HepG2 (cell line): Measurements from ENCODE around the gene STRN3. TPM values are rescaled to one million over a fixed set of nuclear protein-coding genes. Genes with fewer than 3 reads are reported as not detected.

Source experiments
- ATAC-seq: fragments of 200-7000 bp; cut with Tn5 transposase; 3 replicates; pipeline ENCODE4 v1.9.1; 2020; ENCODE audit warnings: mild to moderate bottlenecking, moderate library complexity
- BruUV-seq: library from RNA; stranded (reverse); fragments of 400-500 nt; replicated peaks from 2 replicates; lab custom pipeline; 2021; lab: Mats Ljungman, UMichigan
- CTCF ChIA-PET: fragments of 300-600 bp; formaldehyde crosslinking; extraction: SDS; loops from one replicate; lab custom pipeline; 2021; ENCODE audit warnings: low total read pairs, inconsistent platforms, low intra/inter-chr PET ratio; lab: Yijun Ruan, JAX
- POLR2A ChIA-PET: fragments of 350-600 bp; sonication (Branson Sonifier 250); formaldehyde crosslinking; loops from one replicate; lab custom pipeline; 2020; ENCODE audit warnings: antibody characterized with exemption, inconsistent platforms; lab: Yijun Ruan, JAX
- DNase-seq: peaks from one replicate; pipeline ENCODE4 v3.0.0-alpha.2; 2015; ENCODE audit warnings: low spot score
- FAIRE-seq: peaks from 3 replicates; lab custom pipeline; 2011; peaks lifted over from hg19 to GRCh38; lab: Jason Lieb, UNC
- H2AFZ ChIP-seq: one replicate; pipeline ENCODE4 v1.6.1; 2011; ENCODE audit warnings: low read length, inconsistent platforms
- H3K27ac ChIP-seq: fragments of 300-600 bp; 3 replicates; pipeline ENCODE4 v1.8.0; 2011; ENCODE audit warnings: mixed run types, mild to moderate bottlenecking, mixed read lengths, low read length, inconsistent platforms; ENCODE audit not compliant: insufficient read depth; ENCODE audit errors: extremely low read length
- H3K27me3 ChIP-seq, 2 experiments: fragments of 200-600 bp in 1 of 2; 2 replicates in 1 of 2; 3 replicates in 1 of 2; pipeline versions ENCODE4 v1.6.0 to v1.8.0; 2011; ENCODE audit warnings: low read length in 2 of 2, mild to moderate bottlenecking in 2 of 2, moderate library complexity in 2 of 2, inconsistent platforms in 1 of 2; ENCODE audit not compliant: insufficient read depth in 2 of 2, control insufficient read depth in 1 of 2
- H3K36me3 ChIP-seq, 2 experiments: fragments of 200-600 bp in 1 of 2; replicated peaks in 1 of 2; 2 replicates in 1 of 2; 3 replicates in 1 of 2; pipeline versions ENCODE4 v1.5.1 to v1.8.0; 2011; ENCODE audit warnings: low read length in 2 of 2, inconsistent platforms in 1 of 2; ENCODE audit not compliant: insufficient read depth in 2 of 2, control insufficient read depth in 1 of 2
- H3K4me1 ChIP-seq: 2 replicates; pipeline ENCODE4 v1.5.1; 2012; ENCODE audit warnings: low read length, inconsistent platforms; ENCODE audit not compliant: insufficient read depth
- H3K4me2 ChIP-seq: 2 replicates; pipeline ENCODE4 v1.6.0; 2011; ENCODE audit warnings: low read depth, low read length, inconsistent platforms
- H3K4me3 ChIP-seq, 3 experiments: fragments of 200-600 bp in 1 of 3; sonication (generic), shearing (Covaris generic) in 1 of 3; replicated peaks in 1 of 3; 2 replicates each; pipeline ENCODE4 v1.5.1; 2011 to 2016; ENCODE audit warnings: low read length in 3 of 3, inconsistent platforms in 2 of 3, low read depth in 2 of 3, mild to moderate bottlenecking in 2 of 3, control low read depth in 1 of 3, mixed read lengths in 1 of 3; ENCODE audit not compliant: insufficient read depth in 1 of 3
- H3K79me2 ChIP-seq: one replicate; pipeline ENCODE4 v1.6.1; 2011; ENCODE audit warnings: low read length, inconsistent platforms; ENCODE audit not compliant: insufficient read depth
- H3K9ac ChIP-seq: 2 replicates; pipeline ENCODE4 v1.6.0; 2011; ENCODE audit warnings: mild to moderate bottlenecking, low read depth, low read length, inconsistent platforms; ENCODE audit not compliant: insufficient read depth
- H3K9me3 ChIP-seq: 2 replicates; pipeline ENCODE4 v1.5.1; 2012; ENCODE audit warnings: mild to moderate bottlenecking, low read length
- H4K20me1 ChIP-seq: 2 replicates; pipeline ENCODE4 v1.6.0; 2011; ENCODE audit warnings: inconsistent platforms, mild to moderate bottlenecking, low read length, moderate library complexity; ENCODE audit not compliant: insufficient read depth
- CEBPB ChIP-seq: IDR thresholded peaks from 2 replicates; pipeline ENCODE4 v1.6.1; 2011; ENCODE audit warnings: low read depth, low read length, improper control_type of control experiment, borderline replicate concordance
- DMAP1 ChIP-seq: IDR thresholded peaks from 2 replicates; pipeline ENCODE4 v1.6.1; 2016
- HOXD1 ChIP-seq: sonication (generic); formaldehyde crosslinking; IDR thresholded peaks from 2 replicates; pipeline ENCODE4 v1.5.0; 2020; ENCODE audit warnings: missing genetic modification reagents
- MAFF ChIP-seq: IDR thresholded peaks from 2 replicates; pipeline ENCODE4 v1.6.1; 2011; ENCODE audit warnings: low read depth, low read length, improper control_type of control experiment
- MAFK ChIP-seq, 2 experiments: IDR thresholded peaks in 1 of 2; conservative IDR thresholded peaks in 1 of 2; 2 replicates each; pipeline ENCODE4 v1.6.1; 2011; ENCODE audit warnings: improper control_type of control experiment in 2 of 2, low read length in 2 of 2
- PCBP1 ChIP-seq: fragments of 200-400 bp; formaldehyde crosslinking; IDR thresholded peaks from 2 replicates; pipeline ENCODE4 v1.6.1; 2017; ENCODE audit warnings: mild to moderate bottlenecking, low read depth, low read length, borderline replicate concordance
- POLR2AphosphoS2 ChIP-seq: IDR thresholded peaks from 2 replicates; pipeline ENCODE4 v1.6.1; 2011; ENCODE audit warnings: low read depth, low read length, improper control_type of control experiment
- SRY ChIP-seq: sonication (generic); formaldehyde crosslinking; IDR thresholded peaks from 2 replicates; pipeline ENCODE4 v1.8.0; 2022; ENCODE audit warnings: mild to moderate bottlenecking, missing genetic modification reagents
- STAT5B ChIP-seq: sonication (generic); formaldehyde crosslinking; IDR thresholded peaks from 2 replicates; pipeline ENCODE4 v1.4.0; 2020; ENCODE audit warnings: missing genetic modification reagents
- STAT6 ChIP-seq: sonication (generic); formaldehyde crosslinking; IDR thresholded peaks from 2 replicates; pipeline ENCODE4 v1.4.0; 2020; ENCODE audit warnings: missing genetic modification reagents, mild to moderate bottlenecking, borderline replicate concordance
- ZBTB14 ChIP-seq: sonication (generic); formaldehyde crosslinking; IDR thresholded peaks from 2 replicates; pipeline ENCODE4 v1.4.0; 2020; ENCODE audit warnings: missing genetic modification reagents
- ZUFSP ChIP-seq: sonication (generic); formaldehyde crosslinking; IDR thresholded peaks from 2 replicates; pipeline ENCODE4 v1.9.0; 2021; ENCODE audit warnings: missing genetic modification reagents, mild to moderate bottlenecking, borderline replicate concordance
- WGBS: methylation state at CpG from one replicate; pipeline ENCODE4 v1.1.6; 2017; ENCODE audit warnings: low lambda C conversion rate; 5-methylcytosine and 5-hydroxymethylcytosine counted together
- in situ Hi-C: cut with HindIII; loops from 2 replicates; pipeline ENCODE4 v1.10.0; 2017; ENCODE audit warnings: low pct_unique_long_range_greater_than_20kb; ENCODE audit not compliant: extremely low pct_ligation_motif_present
- intact Hi-C: fragments of 100-400 bp; cut with micrococcal nuclease; formaldehyde crosslinking; loops from one replicate; pipeline ENCODE4 v1.10.0; 2022; ENCODE audit not compliant: unreplicated experiment
- polyA plus RNA-seq, 8 experiments: library from polyadenylated mRNA; depleted of rRNA in 3 of 8; stranded (reverse) in 7 of 8; unstranded in 1 of 8; fragments of >200 nt; fragmentation: Illumina TruSeq in 4 of 8; extraction: Trizol in 4 of 8; gene quantifications; 2 replicates each; pipeline versions ENCODE4 v1.2.1 to v1.2.3, GENCODE V29; 2011 to 2016; ENCODE audit warnings: low read depth in 4 of 8, missing spikeins in 1 of 8, mixed read lengths in 1 of 8; ENCODE audit not compliant: insufficient read depth in 1 of 8
- total RNA-seq, 5 experiments: library from RNA; depleted of rRNA; stranded (reverse); fragments of >200 nt; fragmentation: Illumina TruSeq; extraction: Trizol; gene quantifications; 2 replicates each; pipeline ENCODE4 v1.2.3, GENCODE V29; 2016; ENCODE audit warnings: low read depth in 1 of 5

Gene STRN3
- total and polyA plus RNA-seq, 2 of the 13 experiments (the other 11 are each of a cell fraction or from before 2014, with no cell fraction given): 49.4 to 123 TPM

- TF ChIP-seq HOXD1 (CRISPR knock-in tag) (no peak), DMAP1 (CRISPR knock-in tag) (no peak)
These were observed 156.5 kb downstream of the STRN3 start (continued) for GRCh38 chr14:30869551-30870155.

- H3K9me3 ChIP-seq: no peaks in the 10 kb centered on the region
- FAIRE-seq (no peak), DNase-seq (no peak), ATAC-seq (no peak)
- intact Hi-C loops: no loop called here
- CTCF ChIA-PET: no interaction called here
- H3K27me3 ChIP-seq: peaks cover 0 to 34% of the 10 kb centered on the region in 2 experiments; a peak in 4 of 5 replicates
- no peak overlapping the region for H3K4me3 ChIP-seq
- H3K79me2 ChIP-seq: no peaks in the 10 kb centered on the region
- no peak for TF ChIP-seq STAT5B (CRISPR knock-in tag)
- TF ChIP-seq ZBTB14 (CRISPR knock-in tag): no peak
- TF ChIP-seq POLR2AphosphoS2: no peak
- TF ChIP-seq MAFK (conservative IDR thresholded peaks at IDR 0.05 in 1 of 2, IDR thresholded peaks at IDR 0.05 in 1 of 2; ENCODE audit: low read length in 2 of 2): peak; percentile 59 to 71
- no peak for TF ChIP-seq SRY (CRISPR knock-in tag)
- peak; percentile 53; the same call in 1 of the 2 replicates for TF ChIP-seq MAFF
- TF ChIP-seq ZUFSP: no peak
- no peak for TF ChIP-seq STAT6 (CRISPR knock-in tag)
- TF ChIP-seq PCBP1: no peak
- TF ChIP-seq CEBPB: no peak
- POLR2A ChIA-PET: no interaction called here
- peaks cover 11% of the 10 kb centered on the region for H3K4me1 ChIP-seq
- H3K27ac ChIP-seq: no peak overlapping the region
- no TSS peak for BruUV-seq
- no peaks in the 10 kb centered on the region for H3K36me3 ChIP-seq
- WGBS: 63% methylated on average over 5 of the region's 5 CpGs
- in situ Hi-C loops: no loop called here
- H3K9ac ChIP-seq: no peak overlapping the region
- H4K20me1 ChIP-seq: no peaks in the 10 kb centered on the region
- H2AFZ ChIP-seq: no peak overlapping the region
- no peak overlapping the region for H3K4me2 ChIP-seq
These were observed 157.4 kb downstream of the STRN3 start for GRCh38 chr14:30868736-30869135.
